Epithelial cell of prostate (primary cell): Measurements from ENCODE around the gene FBF1.

Source experiments
- DNase-seq: peaks from one replicate; pipeline ENCODE4 v3.0.0-alpha.2; 2011; ENCODE audit warnings: low read depth, low spot score
- H3K27ac ChIP-seq: fragments of 450-650 bp; 2 replicates; pipeline ENCODE4 v1.5.1; 2017; ENCODE audit warnings: mild to moderate bottlenecking

FBF1 gene

DNA sequence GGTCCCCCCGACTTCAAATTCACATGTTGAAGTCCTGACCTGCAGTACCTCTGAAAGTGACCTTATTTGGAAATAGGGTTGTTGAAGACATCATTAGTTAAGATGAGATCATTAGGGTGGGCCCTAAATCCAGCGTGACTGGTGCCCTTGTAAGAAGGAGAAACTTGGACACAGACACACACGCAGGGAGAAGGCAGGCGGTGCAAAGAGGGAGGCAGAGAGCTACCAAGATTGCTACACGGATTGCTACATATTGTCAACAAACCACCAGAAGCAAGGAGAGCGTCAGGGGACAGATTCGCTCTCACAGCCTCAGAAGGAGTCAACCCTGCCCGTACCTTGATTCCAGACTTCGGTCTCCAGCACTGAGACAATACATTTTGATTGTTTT, 78.9 kb downstream of the FBF1 start:
- no peak overlapping the region for H3K27ac ChIP-seq
- DNase-seq, result no peak
